ENCODE measurements around the gene NDUFA11.

DNA sequence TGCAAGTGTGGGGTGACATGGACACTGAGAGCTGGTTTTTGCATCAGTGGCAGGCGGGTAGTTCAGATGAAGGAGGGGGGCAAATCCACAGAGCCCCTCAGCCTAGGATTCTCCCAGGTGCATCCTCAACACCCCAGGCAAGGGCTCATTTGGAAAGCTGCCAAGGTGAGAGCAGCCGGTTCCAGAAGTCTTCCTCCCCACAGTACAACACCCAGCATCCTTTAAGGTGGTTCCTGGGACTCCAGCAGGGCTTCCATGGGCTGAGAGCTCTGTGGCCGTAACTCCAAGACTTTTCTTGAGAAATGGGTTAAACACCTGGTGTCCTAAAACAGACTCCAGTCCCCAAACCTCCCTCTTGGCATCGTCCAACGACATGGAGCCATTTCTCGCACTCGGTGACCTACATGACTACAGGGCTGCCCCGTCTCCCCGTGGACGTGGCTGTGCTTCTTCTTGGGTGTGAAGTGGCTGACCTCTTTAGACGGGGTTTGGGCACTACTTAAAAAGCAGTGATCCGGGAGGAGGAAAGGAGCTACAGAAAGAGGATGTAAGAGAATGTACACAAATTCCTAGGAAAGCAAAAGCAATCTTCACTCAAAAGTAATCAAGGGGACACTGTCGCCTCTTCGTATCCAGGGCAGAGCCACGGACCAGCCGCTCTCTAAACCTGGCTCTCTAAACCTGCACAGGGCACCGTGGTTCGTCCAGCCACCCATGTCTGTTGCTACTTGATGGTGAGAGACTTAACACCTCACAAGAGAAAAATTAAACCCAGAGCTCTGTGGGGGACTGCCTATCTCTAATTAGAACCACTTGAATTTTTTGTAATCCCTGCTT is 48.8 kb upstream of the NDUFA11 start:
- no peak for TF ChIP-seq INSM2 (tag by site-specific recombination; IDR thresholded peaks at IDR 0.05)
- TF ChIP-seq ZNF138 (tag by site-specific recombination; IDR thresholded peaks at IDR 0.05; ENCODE audit: borderline replicate concordance), result no peak
- TF ChIP-seq CTCF (tag by site-specific recombination; IDR thresholded peaks at IDR 0.05), result no peak
- no peak for TF ChIP-seq GFI1B (tag by site-specific recombination; IDR thresholded peaks at IDR 0.05)
- no peak for TF ChIP-seq SETDB1 (IDR thresholded peaks at IDR 0.05; ENCODE audit: insufficient read length, low read length)
- TF ChIP-seq ZNF248 (tag by site-specific recombination; IDR thresholded peaks at IDR 0.05), result no peak
- TF ChIP-seq, protein P1, sequence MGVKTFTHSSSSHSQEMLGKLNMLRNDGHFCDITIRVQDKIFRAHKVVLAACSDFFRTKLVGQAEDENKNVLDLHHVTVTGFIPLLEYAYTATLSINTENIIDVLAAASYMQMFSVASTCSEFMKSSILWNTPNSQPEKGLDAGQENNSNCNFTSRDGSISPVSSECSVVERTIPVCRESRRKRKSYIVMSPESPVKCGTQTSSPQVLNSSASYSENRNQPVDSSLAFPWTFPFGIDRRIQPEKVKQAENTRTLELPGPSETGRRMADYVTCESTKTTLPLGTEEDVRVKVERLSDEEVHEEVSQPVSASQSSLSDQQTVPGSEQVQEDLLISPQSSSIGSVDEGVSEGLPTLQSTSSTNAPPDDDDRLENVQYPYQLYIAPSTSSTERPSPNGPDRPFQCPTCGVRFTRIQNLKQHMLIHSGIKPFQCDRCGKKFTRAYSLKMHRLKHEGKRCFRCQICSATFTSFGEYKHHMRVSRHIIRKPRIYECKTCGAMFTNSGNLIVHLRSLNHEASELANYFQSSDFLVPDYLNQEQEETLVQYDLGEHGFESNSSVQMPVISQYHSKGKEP (tag by site-specific recombination; IDR thresholded peaks at IDR 0.05), result no peak
- TF ChIP-seq ZBTB10 (tag by site-specific recombination; IDR thresholded peaks at IDR 0.05), result no peak
